Measurements from ENCODE around the gene DPF3. TPM values are rescaled to one million over a fixed set of nuclear protein-coding genes. Genes with fewer than 3 reads are reported as not detected.

Gene DPF3
- total RNA-seq, 1 experiment from 2014 or later = 1.9 TPM

- CTCF ChIA-PET = interaction anchor here (0.6 kb wide), 1 partner anchor 97 kb away, joined by 4 read pairs; no protein-coding TSS in a partner anchor
- H3K4me1 Mint-ChIP-seq (ENCODE audit: insufficient read depth, unreplicated experiment) = peaks cover 7% of the 10 kb centered on the region
Measured at GRCh38 chr14:72614365-72614764, 279.5 kb downstream of the DPF3 start.

GRCh38 chr14:72613975-72614319 lies 280.0 kb downstream of the DPF3 start:
- Mint-ChIP-seq H3K27ac (ENCODE audit: low read depth, unreplicated experiment) (no peak overlapping the region), H3K9me3 (ENCODE audit: unreplicated experiment) (no peaks in the 10 kb centered on the region), H3K4me3 (ENCODE audit: unreplicated experiment) (no peak overlapping the region), H3K36me3 (ENCODE audit: insufficient read depth, unreplicated experiment) (no peaks in the 10 kb centered on the region), H3K4me1 (ENCODE audit: insufficient read depth, unreplicated experiment) (peaks cover 8% of the 10 kb centered on the region), H3K27me3 (ENCODE audit: insufficient read depth, unreplicated experiment) (no peaks in the 10 kb centered on the region)
- intact Hi-C loops (cut with micrococcal nuclease) = no loop called here
- DNase-seq (ENCODE audit: unreplicated experiment) = no peak
- no peak for TF ChIP-seq CTCF (IDR thresholded peaks at IDR 0.05; ENCODE audit: unreplicated experiment)
- ChIA-PET CTCF (interaction anchor here (0.6 kb wide), 1 partner anchor 97 kb away, joined by 4 read pairs; no protein-coding TSS in a partner anchor), POLR2A (no interaction called here)
- BruUV-seq (replicated peaks) = no TSS peak

More at GRCh38 chr14:72614365-72614764, 279.5 kb downstream of the DPF3 start:
- Mint-ChIP-seq H3K4me3 (ENCODE audit: unreplicated experiment) (no peak overlapping the region), H3K27ac (ENCODE audit: low read depth, unreplicated experiment) (no peak overlapping the region), H3K36me3 (ENCODE audit: insufficient read depth, unreplicated experiment) (no peaks in the 10 kb centered on the region), H3K27me3 (ENCODE audit: insufficient read depth, unreplicated experiment) (no peaks in the 10 kb centered on the region), H3K9me3 (ENCODE audit: unreplicated experiment) (no peaks in the 10 kb centered on the region)
- intact Hi-C loops (cut with micrococcal nuclease) = no loop called here
- POLR2A ChIA-PET = no interaction called here
- no TSS peak for BruUV-seq (replicated peaks)
- DNase-seq (ENCODE audit: unreplicated experiment) = no peak
- TF ChIP-seq CTCF (IDR thresholded peaks at IDR 0.05; ENCODE audit: unreplicated experiment) = no peak

- Mint-ChIP-seq H3K9me3 (ENCODE audit: unreplicated experiment) (no peaks in the 10 kb centered on the region), H3K27ac (ENCODE audit: low read depth, unreplicated experiment) (no peak overlapping the region), H3K4me3 (ENCODE audit: unreplicated experiment) (no peak overlapping the region), H3K4me1 (ENCODE audit: insufficient read depth, unreplicated experiment) (peaks cover 13% of the 10 kb centered on the region), H3K36me3 (ENCODE audit: insufficient read depth, unreplicated experiment) (no peaks in the 10 kb centered on the region), H3K27me3 (ENCODE audit: insufficient read depth, unreplicated experiment) (no peaks in the 10 kb centered on the region)
- ChIA-PET POLR2A (no interaction called here), CTCF (interaction anchor here (0.6 kb wide), 1 partner anchor 96 kb away, joined by 4 read pairs; no protein-coding TSS in a partner anchor)
- peak; percentile 73 for DNase-seq (ENCODE audit: unreplicated experiment)
- no peak for TF ChIP-seq CTCF (IDR thresholded peaks at IDR 0.05; ENCODE audit: unreplicated experiment)
- no TSS peak for BruUV-seq (replicated peaks)
- intact Hi-C loops (cut with micrococcal nuclease) = no loop called here
Measured at GRCh38 chr14:72613231-72613974, 280.5 kb downstream of the DPF3 start.

- ChIA-PET POLR2A (no interaction called here), CTCF (interaction anchor here (0.7 kb wide), 1 partner anchor 99 kb away, joined by 3 read pairs; no protein-coding TSS in a partner anchor)
- Mint-ChIP-seq H3K4me3 (ENCODE audit: unreplicated experiment) (no peak overlapping the region), H3K9me3 (ENCODE audit: unreplicated experiment) (no peaks in the 10 kb centered on the region), H3K4me1 (ENCODE audit: insufficient read depth, unreplicated experiment) (peaks cover 21% of the 10 kb centered on the region), H3K36me3 (ENCODE audit: insufficient read depth, unreplicated experiment) (no peaks in the 10 kb centered on the region), H3K27me3 (ENCODE audit: insufficient read depth, unreplicated experiment) (no peaks in the 10 kb centered on the region), H3K27ac (ENCODE audit: low read depth, unreplicated experiment) (no peak overlapping the region)
- no peak for DNase-seq (ENCODE audit: unreplicated experiment)
- TF ChIP-seq CTCF (IDR thresholded peaks at IDR 0.05; ENCODE audit: unreplicated experiment) = no peak
- intact Hi-C loops (cut with micrococcal nuclease) = no loop called here
- no TSS peak for BruUV-seq (replicated peaks)
Measured at GRCh38 chr14:72612041-72612440, 281.9 kb downstream of the DPF3 start.
